Endothelial cell (in vitro differentiated cells): ENCODE measurements around the gene PCYOX1L. TPM values are rescaled to one million over a fixed set of nuclear protein-coding genes. Genes with fewer than 3 reads are reported as not detected.

Source experiments
- DNase-seq: peaks from one replicate; pipeline ENCODE4 v3.0.0; 2021; ENCODE audit warnings: low spot score
- H3K27ac Mint-ChIP-seq: one replicate; pipeline ENCODE4 v1.8.0; 2021; ENCODE audit warnings: mixed read lengths, inconsistent platforms; ENCODE audit not compliant: unreplicated experiment
- H3K27me3 Mint-ChIP-seq: one replicate; pipeline ENCODE4 v1.8.0; 2021; ENCODE audit warnings: mild to moderate bottlenecking, moderate library complexity, mixed read lengths, inconsistent platforms; ENCODE audit not compliant: unreplicated experiment
- H3K36me3 Mint-ChIP-seq: one replicate; pipeline ENCODE4 v1.8.0; 2021; ENCODE audit warnings: mild to moderate bottlenecking, low read depth, mixed read lengths, inconsistent platforms; ENCODE audit not compliant: unreplicated experiment
- H3K4me1 Mint-ChIP-seq: one replicate; pipeline ENCODE4 v1.8.0; 2021; ENCODE audit warnings: mild to moderate bottlenecking, mixed read lengths, inconsistent platforms; ENCODE audit not compliant: unreplicated experiment
- H3K4me3 Mint-ChIP-seq: one replicate; pipeline ENCODE4 v1.8.0; 2021; ENCODE audit warnings: mild to moderate bottlenecking, mixed read lengths, inconsistent platforms; ENCODE audit not compliant: unreplicated experiment
- H3K9me3 Mint-ChIP-seq: one replicate; pipeline ENCODE4 v1.8.0; 2021; ENCODE audit warnings: mixed read lengths, inconsistent platforms; ENCODE audit not compliant: unreplicated experiment
- total RNA-seq: library from RNA; stranded (reverse); fragmentation: NEBNext Ultra II Directional; extraction: Animal tissue kit (Norgen Biotek cat#: 25700); gene quantifications from one replicate; pipeline ENCODE4 v1.2.1, GENCODE V29; 2021; ENCODE audit not compliant: unreplicated experiment
- TF ChIP-seq, protein P1 (sequence below): fragments of 200-600 bp; sonication (generic); IDR thresholded peaks from one replicate; pipeline ENCODE4 v1.5.0; 2021; ENCODE audit warnings: antibody characterized with exemption; ENCODE audit not compliant: unreplicated experiment

PCYOX1L gene
- total RNA-seq, 1 donor from 2014 or later, result 18.3 TPM

GRCh38 chr5:149415066-149415967, 57.5 kb downstream of the PCYOX1L start:
- Mint-ChIP-seq H3K4me3 (no peak overlapping the region), H3K27ac (no peak overlapping the region), H3K4me1 (peaks cover 10% of the 10 kb centered on the region), H3K36me3 (no peaks in the 10 kb centered on the region), H3K9me3 (no peaks in the 10 kb centered on the region), H3K27me3 (peaks cover 8% of the 10 kb centered on the region)
- TF ChIP-seq, protein P1, sequence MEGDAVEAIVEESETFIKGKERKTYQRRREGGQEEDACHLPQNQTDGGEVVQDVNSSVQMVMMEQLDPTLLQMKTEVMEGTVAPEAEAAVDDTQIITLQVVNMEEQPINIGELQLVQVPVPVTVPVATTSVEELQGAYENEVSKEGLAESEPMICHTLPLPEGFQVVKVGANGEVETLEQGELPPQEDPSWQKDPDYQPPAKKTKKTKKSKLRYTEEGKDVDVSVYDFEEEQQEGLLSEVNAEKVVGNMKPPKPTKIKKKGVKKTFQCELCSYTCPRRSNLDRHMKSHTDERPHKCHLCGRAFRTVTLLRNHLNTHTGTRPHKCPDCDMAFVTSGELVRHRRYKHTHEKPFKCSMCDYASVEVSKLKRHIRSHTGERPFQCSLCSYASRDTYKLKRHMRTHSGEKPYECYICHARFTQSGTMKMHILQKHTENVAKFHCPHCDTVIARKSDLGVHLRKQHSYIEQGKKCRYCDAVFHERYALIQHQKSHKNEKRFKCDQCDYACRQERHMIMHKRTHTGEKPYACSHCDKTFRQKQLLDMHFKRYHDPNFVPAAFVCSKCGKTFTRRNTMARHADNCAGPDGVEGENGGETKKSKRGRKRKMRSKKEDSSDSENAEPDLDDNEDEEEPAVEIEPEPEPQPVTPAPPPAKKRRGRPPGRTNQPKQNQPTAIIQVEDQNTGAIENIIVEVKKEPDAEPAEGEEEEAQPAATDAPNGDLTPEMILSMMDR, result no peak
- DNase-seq, result no peak

GRCh38 chr5:149416987-149417710, 59.3 kb downstream of the PCYOX1L start:
- peaks cover 2% of the 10 kb centered on the region for H3K36me3 Mint-ChIP-seq
- no peak overlapping the region for H3K4me3 Mint-ChIP-seq
- peaks cover 8% of the 10 kb centered on the region for H3K27me3 Mint-ChIP-seq
- DNase-seq, result no peak
- peak overlapping the region; percentile 15 for H3K27ac Mint-ChIP-seq
- peaks cover 21% of the 10 kb centered on the region for H3K4me1 Mint-ChIP-seq
- TF ChIP-seq, protein P1, result no peak
- H3K9me3 Mint-ChIP-seq, result no peaks in the 10 kb centered on the region

DNA sequence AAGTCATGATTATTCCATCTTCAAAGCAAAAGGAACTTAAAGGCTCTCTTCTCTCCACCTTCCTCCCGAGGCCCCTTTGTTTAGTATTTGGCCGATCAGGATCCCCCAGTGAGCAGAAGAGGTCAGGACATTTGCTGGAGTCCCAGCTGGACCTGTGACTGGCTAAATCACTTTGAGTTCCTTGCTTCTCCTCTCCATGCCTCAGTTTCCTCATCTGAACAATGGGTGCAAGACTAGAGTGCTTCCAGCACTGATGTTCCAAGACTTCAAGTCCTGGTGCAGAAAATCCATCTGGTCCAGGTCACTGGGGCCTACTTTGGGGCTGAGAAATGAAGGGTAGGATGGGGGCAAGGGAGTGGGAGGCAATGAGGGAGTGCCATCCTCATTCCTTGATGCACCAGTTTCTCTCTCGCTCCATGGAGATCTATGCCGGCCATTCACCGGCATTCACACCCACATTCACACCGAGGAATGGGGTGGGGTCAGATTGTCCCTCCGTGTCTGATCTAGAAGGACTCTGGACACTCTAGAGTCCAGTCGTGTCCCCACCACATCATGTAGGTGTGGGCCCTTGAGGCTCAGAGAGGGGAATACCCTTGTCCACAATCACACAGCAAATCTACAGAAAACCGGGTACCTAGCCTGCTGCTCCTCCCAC, 60.0 kb downstream of the PCYOX1L start:
- Mint-ChIP-seq H3K27ac (no peak overlapping the region), H3K4me3 (no peak overlapping the region), H3K9me3 (no peaks in the 10 kb centered on the region), H3K27me3 (peaks cover 8% of the 10 kb centered on the region), H3K4me1 (peaks cover 23% of the 10 kb centered on the region), H3K36me3 (peaks cover 4% of the 10 kb centered on the region)
- DNase-seq, result no peak
- TF ChIP-seq, protein P1, result no peak

DNA sequence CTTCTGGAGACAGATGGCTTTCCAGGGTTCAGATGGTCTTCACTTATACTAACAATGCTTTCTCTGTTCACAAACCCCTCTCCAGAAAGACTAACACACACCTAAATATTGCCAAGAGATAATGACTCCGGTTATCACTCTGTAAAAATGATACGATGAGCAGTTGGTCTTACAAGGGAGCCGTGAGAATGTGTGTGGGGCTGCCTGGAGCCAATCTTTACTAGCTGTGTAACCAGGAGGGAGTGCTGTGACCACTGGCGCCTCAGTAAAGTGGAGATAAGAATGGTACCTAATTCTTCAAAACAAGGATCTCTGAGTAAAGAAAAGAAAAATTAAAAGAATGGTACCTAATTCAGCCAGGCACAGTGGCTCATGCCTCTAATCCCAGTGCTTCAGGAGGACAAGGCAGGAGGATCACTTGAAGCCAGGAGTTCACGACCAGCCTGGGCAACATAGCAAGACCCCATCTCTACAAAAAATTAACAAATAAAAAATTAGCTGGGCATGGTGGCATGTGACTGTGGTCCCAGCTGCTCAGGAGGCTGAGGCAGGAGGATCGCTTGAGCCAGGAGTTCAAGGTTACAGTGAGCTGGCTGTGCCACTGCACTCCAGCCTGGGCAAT, 61.2 kb downstream of the PCYOX1L start:
- H3K27ac Mint-ChIP-seq, result no peak overlapping the region
- TF ChIP-seq, protein P1, result no peak
- peaks cover 7% of the 10 kb centered on the region for H3K27me3 Mint-ChIP-seq
- peaks cover 27% of the 10 kb centered on the region for H3K4me1 Mint-ChIP-seq
- no peaks in the 10 kb centered on the region for H3K9me3 Mint-ChIP-seq
- no peak overlapping the region for H3K4me3 Mint-ChIP-seq
- H3K36me3 Mint-ChIP-seq, result peaks cover 4% of the 10 kb centered on the region
- no peak for DNase-seq

Other genes starting within 250 kb of the PCYOX1L start
- gene ABLIM3, start 216.6 kb upstream of the PCYOX1L start, total RNA-seq, result 3.6 TPM
- 393 TPM for gene AFAP1L1, start 86.2 kb upstream of the PCYOX1L start, total RNA-seq
- 51.1 TPM for gene GRPEL2, start 12.5 kb upstream of the PCYOX1L start, total RNA-seq
- not detected for gene IL17B, start 21.2 kb downstream of the PCYOX1L start, total RNA-seq
- 242 TPM for gene CSNK1A1, start 193.4 kb downstream of the PCYOX1L start, total RNA-seq
- gene ARHGEF37, start 223.5 kb downstream of the PCYOX1L start, total RNA-seq, result 4.5 TPM